Endothelial cell of umbilical vein (primary cell): Measurements from ENCODE around the gene ZFAND2B. TPM values are rescaled to one million over a fixed set of nuclear protein-coding genes. Genes with fewer than 3 reads are reported as not detected.

Experiments
- BruUV-seq: library from RNA; stranded (reverse); fragments of 400-500 nt; replicated peaks from 2 replicates; lab custom pipeline; 2021; lab: Mats Ljungman, UMichigan
- CTCF ChIA-PET: fragments of 300-600, 350-600 bp; sonication (Branson Sonifier 250); formaldehyde crosslinking; loops from one replicate; lab custom pipeline; 2021; ENCODE audit warnings: antibody characterized with exemption, inconsistent platforms; lab: Charles Lee
- POLR2A ChIA-PET: fragments of 300-600, 350-600 bp; sonication (Branson Sonifier 250); formaldehyde crosslinking; loops from one replicate; lab custom pipeline; 2021; ENCODE audit warnings: antibody characterized with exemption, inconsistent platforms; lab: Charles Lee
- DNase-seq: peaks from one replicate; pipeline ENCODE4 v3.0.0-alpha.2; 2011; ENCODE audit warnings: low read depth, low spot score
- FAIRE-seq: peaks from 2 replicates; lab custom pipeline; 2011; peaks lifted over from hg19 to GRCh38; lab: Jason Lieb, UNC
- H2AFZ ChIP-seq: 2 replicates; pipeline ENCODE4 v1.6.0; 2012; ENCODE audit warnings: low read depth, low read length, control low read depth, inconsistent platforms
- H3K27ac ChIP-seq: 2 replicates; pipeline ENCODE4 v1.5.1; 2011; ENCODE audit warnings: low read depth, mild to moderate bottlenecking, control low read depth, low read length, moderate library complexity; ENCODE audit not compliant: insufficient read depth
- H3K27me3 ChIP-seq, 2 experiments: 2 replicates each; pipeline versions ENCODE4 v1.6.0 to v1.6.1; 2011; ENCODE audit warnings: low read length in 2 of 2, mixed read lengths in 1 of 2; ENCODE audit not compliant: control insufficient read depth in 2 of 2, insufficient read depth in 2 of 2
- H3K36me3 ChIP-seq, 2 experiments: 2 replicates in 1 of 2; 3 replicates in 1 of 2; pipeline ENCODE4 v1.5.1; 2011; ENCODE audit warnings: low read length in 2 of 2, mild to moderate bottlenecking in 1 of 2, moderate library complexity in 1 of 2; ENCODE audit not compliant: control insufficient read depth in 2 of 2, insufficient read depth in 2 of 2; ENCODE audit errors: extremely low read depth in 1 of 2
- H3K4me1 ChIP-seq: 3 replicates; pipeline ENCODE4 v1.5.1; 2011; ENCODE audit warnings: mild to moderate bottlenecking, low read length; ENCODE audit not compliant: control insufficient read depth, insufficient read depth; ENCODE audit errors: extremely low read depth
- H3K4me2 ChIP-seq: 2 replicates; pipeline ENCODE4 v1.6.1; 2011; ENCODE audit warnings: low read length, control low read depth, mixed read lengths; ENCODE audit not compliant: insufficient read depth
- H3K4me3 ChIP-seq, 3 experiments: fragments of 200-600 bp in 1 of 3; sonication (generic), shearing (Covaris generic) in 1 of 3; replicated peaks in 1 of 3; 2 replicates each; pipeline ENCODE4 v1.5.1; 2011 to 2016; ENCODE audit warnings: control low read depth in 3 of 3, low read length in 3 of 3, mild to moderate bottlenecking in 2 of 3, inconsistent platforms in 1 of 3, low read depth in 1 of 3, moderate library complexity in 1 of 3; ENCODE audit not compliant: insufficient read depth in 1 of 3
- H3K79me2 ChIP-seq: 2 replicates; pipeline ENCODE4 v1.6.0; 2012; ENCODE audit warnings: low read length, inconsistent platforms; ENCODE audit not compliant: control insufficient read depth, insufficient read depth
- H3K9ac ChIP-seq: replicated peaks from 2 replicates; pipeline ENCODE3; 2011; ENCODE audit warnings: low read length, control low read depth; ENCODE audit not compliant: insufficient read depth; ENCODE audit errors: extremely low read depth
- H3K9me1 ChIP-seq: replicated peaks from 3 replicates; pipeline ENCODE4 v1.6.0; 2011; ENCODE audit warnings: mild to moderate bottlenecking, low read length; ENCODE audit not compliant: control insufficient read depth, insufficient read depth; ENCODE audit errors: extremely low read depth
- H3K9me3 ChIP-seq: replicated peaks from 2 replicates; pipeline ENCODE4 v1.5.1; 2012; ENCODE audit warnings: low read length, inconsistent platforms; ENCODE audit not compliant: control insufficient read depth, insufficient read depth
- H4K20me1 ChIP-seq: replicated peaks from 2 replicates; pipeline ENCODE3; 2011; ENCODE audit warnings: mild to moderate bottlenecking, low read length; ENCODE audit not compliant: control insufficient read depth, insufficient read depth; ENCODE audit errors: extremely low read depth
- EZH2 ChIP-seq: IDR thresholded peaks from 2 replicates; pipeline ENCODE4 v1.6.1; 2012; ENCODE audit warnings: borderline replicate concordance, low read depth, mild to moderate bottlenecking, moderate library complexity, low read length, inconsistent platforms; ENCODE audit not compliant: severe bottlenecking
- FOS ChIP-seq: IDR thresholded peaks from 2 replicates; pipeline ENCODE4 v1.6.1; 2011; ENCODE audit warnings: mild to moderate bottlenecking, low read length, moderate library complexity, borderline replicate concordance; ENCODE audit not compliant: insufficient read depth
- GATA2 ChIP-seq: IDR thresholded peaks from 2 replicates; pipeline ENCODE4 v1.7.0; 2011; ENCODE audit warnings: low read depth, mild to moderate bottlenecking, moderate library complexity, mixed read lengths, low read length; ENCODE audit not compliant: insufficient read length, insufficient read depth
- JUN ChIP-seq: IDR thresholded peaks from 2 replicates; pipeline ENCODE4 v1.6.1; 2011; ENCODE audit warnings: borderline replicate concordance, low read depth; ENCODE audit not compliant: insufficient read length, insufficient read depth
- MYC ChIP-seq: IDR thresholded peaks from one replicate; pipeline ENCODE4 v1.6.1; 2011; ENCODE audit warnings: mild to moderate bottlenecking, low read depth, low read length
- POLR2A ChIP-seq: IDR thresholded peaks from 2 replicates; pipeline ENCODE4 v1.6.1; 2012; ENCODE audit warnings: low read depth, mild to moderate bottlenecking, control low read depth, low read length
- POLR2AphosphoS5 ChIP-seq: IDR thresholded peaks from 2 replicates; pipeline ENCODE4 v1.6.1; 2012; ENCODE audit warnings: low read depth, mild to moderate bottlenecking, control low read depth, low read length, moderate library complexity; ENCODE audit not compliant: insufficient read depth
- dilution Hi-C: fragments of 300-500 bp; cut with MboI; formaldehyde crosslinking; loops from one replicate; pipeline ENCODE4 v1.15.0; 2019; ENCODE audit warnings: low sequenced_read_pairs; ENCODE audit not compliant: extremely low pct_ligation_motif_present
- intact Hi-C: fragments of 100-400 bp; cut with micrococcal nuclease; formaldehyde crosslinking; loops from one replicate; pipeline ENCODE4 v1.10.0; 2022
- polyA plus RNA-seq, 4 experiments: library from polyadenylated mRNA; depleted of rRNA in 3 of 4; stranded (reverse) in 3 of 4; unstranded in 1 of 4; fragments of >200 nt; gene quantifications; 2 replicates each; pipeline versions ENCODE4 v1.2.1 to v1.2.3, GENCODE V29; 2011 to 2012; ENCODE audit warnings: missing spikeins in 1 of 4
- total RNA-seq: library from RNA; stranded (reverse); gene quantifications from 2 replicates; pipeline ENCODE4 v1.2.3, GENCODE V29; 2021
- TF ChIP-seq, protein P1 (sequence below), 2 donors: IDR thresholded peaks; 1 replicate in 1 of 2; 2 replicates in 1 of 2; pipeline ENCODE4 v1.5.1; 2011; ENCODE audit warnings: low read length in 2 of 2, mild to moderate bottlenecking in 2 of 2, moderate library complexity in 2 of 2, control low read depth in 1 of 2, inconsistent platforms in 1 of 2, low read depth in 1 of 2; ENCODE audit not compliant: insufficient read depth in 1 of 2; ENCODE audit errors: extremely low read depth in 1 of 2
- TF ChIP-seq, protein P2 (sequence below): IDR thresholded peaks from 2 replicates; pipeline ENCODE4 v1.6.1; 2011; ENCODE audit not compliant: insufficient read depth, insufficient read length

The ZFAND2B gene
- total and polyA plus RNA-seq, 2 donors (not counting 3 experiments of a cell fraction or from before 2014, with no cell fraction given), result 23.3 to 52.0 TPM

DNA sequence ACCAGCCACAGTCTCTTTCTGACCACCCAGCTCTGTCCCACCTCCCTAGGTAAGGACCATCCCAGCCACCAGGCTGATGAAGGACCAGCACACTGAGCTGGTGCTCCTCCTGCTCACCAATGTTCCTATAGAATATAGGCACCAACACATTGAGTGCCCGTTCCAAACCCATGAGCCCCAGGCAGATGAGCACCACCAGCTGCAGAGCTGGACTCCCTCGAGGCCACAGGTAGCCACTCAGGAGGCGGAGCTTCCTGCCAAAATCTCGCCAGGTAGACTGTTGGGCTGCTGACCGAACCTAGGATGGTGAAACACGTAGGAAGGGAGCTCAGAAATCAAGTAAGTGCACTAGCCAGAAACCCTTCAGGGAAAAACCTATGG lies 9.9 kb downstream of the ZFAND2B start:
- peaks cover 14% of the 10 kb centered on the region for H3K4me1 ChIP-seq
- FAIRE-seq, result no peak
- H2AFZ ChIP-seq, result no peak overlapping the region
- intact Hi-C loops, result loop anchor here (5.0 kb wide), 1 partner anchor 159 kb away; no protein-coding TSS in a partner anchor
- no peak overlapping the region for H3K4me2 ChIP-seq
- no peak for DNase-seq
- TF ChIP-seq JUN, result no peak
- TF ChIP-seq POLR2AphosphoS5, result no peak
- POLR2A ChIA-PET, result no interaction called here
- H3K79me2 ChIP-seq, result no peaks in the 10 kb centered on the region
- dilution Hi-C loops, result no loop called here
- no peaks in the 10 kb centered on the region for H4K20me1 ChIP-seq
- H3K9me1 ChIP-seq, result no peaks in the 10 kb centered on the region
- H3K27ac ChIP-seq, result no peak overlapping the region
- no peak overlapping the region for H3K9ac ChIP-seq
- H3K27me3 ChIP-seq, result no peaks in the 10 kb centered on the region
- H3K9me3 ChIP-seq, result no peaks in the 10 kb centered on the region
- no TSS peak for BruUV-seq
- H3K4me3 ChIP-seq, result no peak overlapping the region
- H3K36me3 ChIP-seq, result peaks cover 3 to 13% of the 10 kb centered on the region in 2 experiments
- CTCF ChIA-PET, result interaction anchor here (1.2 to 1.6 kb wide), 2 partner anchors 10 to 78 kb away, joined by 3 to 6 read pairs; no protein-coding TSS in a partner anchor

DNA sequence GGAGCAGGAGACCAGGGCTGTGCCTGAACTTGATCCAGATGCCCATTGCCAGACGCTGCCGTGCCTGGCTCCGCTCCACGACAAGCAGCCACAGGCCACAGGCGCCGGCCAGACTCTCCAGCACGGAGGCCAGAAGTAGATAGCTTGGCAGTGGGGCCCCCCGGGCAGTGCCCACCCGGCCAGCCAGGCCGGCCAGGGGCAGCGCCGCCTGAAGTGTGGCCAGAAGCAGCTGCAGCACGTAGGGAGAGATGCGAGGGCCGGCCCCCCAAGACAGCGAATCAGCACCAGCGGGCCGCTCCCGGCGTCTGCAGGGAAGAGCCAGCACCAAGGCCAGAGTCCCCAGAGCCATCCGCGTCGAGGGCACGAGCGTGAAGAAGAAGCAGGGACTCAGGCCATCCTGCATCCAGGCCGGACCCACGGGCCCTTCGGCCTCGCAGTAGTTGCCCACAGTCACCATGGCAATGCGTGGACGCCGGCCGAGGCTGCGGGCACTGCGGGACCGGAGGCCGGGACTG lies 11.7 kb downstream of the ZFAND2B start:
- TF ChIP-seq JUN (no peak), MYC (no peak), POLR2A (no peak), EZH2 (no peak), FOS (no peak), POLR2AphosphoS5 (no peak), GATA2 (no peak)
- TF ChIP-seq, protein P1, sequence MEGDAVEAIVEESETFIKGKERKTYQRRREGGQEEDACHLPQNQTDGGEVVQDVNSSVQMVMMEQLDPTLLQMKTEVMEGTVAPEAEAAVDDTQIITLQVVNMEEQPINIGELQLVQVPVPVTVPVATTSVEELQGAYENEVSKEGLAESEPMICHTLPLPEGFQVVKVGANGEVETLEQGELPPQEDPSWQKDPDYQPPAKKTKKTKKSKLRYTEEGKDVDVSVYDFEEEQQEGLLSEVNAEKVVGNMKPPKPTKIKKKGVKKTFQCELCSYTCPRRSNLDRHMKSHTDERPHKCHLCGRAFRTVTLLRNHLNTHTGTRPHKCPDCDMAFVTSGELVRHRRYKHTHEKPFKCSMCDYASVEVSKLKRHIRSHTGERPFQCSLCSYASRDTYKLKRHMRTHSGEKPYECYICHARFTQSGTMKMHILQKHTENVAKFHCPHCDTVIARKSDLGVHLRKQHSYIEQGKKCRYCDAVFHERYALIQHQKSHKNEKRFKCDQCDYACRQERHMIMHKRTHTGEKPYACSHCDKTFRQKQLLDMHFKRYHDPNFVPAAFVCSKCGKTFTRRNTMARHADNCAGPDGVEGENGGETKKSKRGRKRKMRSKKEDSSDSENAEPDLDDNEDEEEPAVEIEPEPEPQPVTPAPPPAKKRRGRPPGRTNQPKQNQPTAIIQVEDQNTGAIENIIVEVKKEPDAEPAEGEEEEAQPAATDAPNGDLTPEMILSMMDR (IDR thresholded peaks at IDR 0.05; ENCODE audit: extremely low read depth in 1 of 2, insufficient read depth in 1 of 2, low read depth in 1 of 2, low read length in 2 of 2), result no peak
- TF ChIP-seq, protein P2, sequence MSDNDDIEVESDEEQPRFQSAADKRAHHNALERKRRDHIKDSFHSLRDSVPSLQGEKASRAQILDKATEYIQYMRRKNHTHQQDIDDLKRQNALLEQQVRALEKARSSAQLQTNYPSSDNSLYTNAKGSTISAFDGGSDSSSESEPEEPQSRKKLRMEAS, result no peak
- Histone ChIP-seq H3K4me2 (peak overlapping the region; percentile 83), H4K20me1 (no peaks in the 10 kb centered on the region), H3K36me3 (peaks cover 3 to 24% of the 10 kb centered on the region in 2 experiments), H3K9ac (peak overlapping the region; percentile 19), H3K79me2 (no peaks in the 10 kb centered on the region), H3K9me3 (no peaks in the 10 kb centered on the region), H2AFZ (peak overlapping the region; percentile 56), H3K4me1 (peaks cover 14% of the 10 kb centered on the region), H3K27me3 (no peaks in the 10 kb centered on the region), H3K4me3 (peak overlapping the region; percentile 20 to 55 (median 46)), H3K27ac (peak overlapping the region; percentile 82), H3K9me1 (no peaks in the 10 kb centered on the region)
- dilution Hi-C loops, result no loop called here
- FAIRE-seq (peak; percentile 44), DNase-seq (peak; percentile 79)
- intact Hi-C loops, result loop anchor here (1.0 to 5.0 kb wide), 10 partner anchors 11 to 169 kb away; partner anchors contain the start of genes ANKZF1, ATG9A, DNAJB2 and DNPEP
- no TSS peak for BruUV-seq
- CTCF ChIA-PET, result interaction anchor here (0.8 to 2.2 kb wide), 9 partner anchors 12 to 320 kb away, joined by 3 to 12 read pairs (median 4); partner anchors contain the start of genes ANKZF1, ATG9A, CNPPD1 and DNAJB2
- POLR2A ChIA-PET, result interaction anchor here (0.5 to 1.2 kb wide), 4 partner anchors 11 to 69 kb away, joined by 4 to 7 read pairs (median 5); partner anchors contain the start of genes ANKZF1 and ATG9A
